HFF-Myc (cell line): Measurements from ENCODE around the gene ATAT1.
A peak's percentile ranks its signal among the peaks of the same experiment; 100 is the strongest.
"Not testable (repeated sequence)": the region's sequence is repeated elsewhere in the genome, so short reads cannot be mapped to it uniquely, and the experiment has no call there.

Experiments
- DNase-seq: peaks from one replicate; pipeline ENCODE4 v3.0.0-alpha.2; 2011; ENCODE audit warnings: low read depth; ENCODE audit errors: extremely low read depth
- H3K4me3 ChIP-seq: replicated peaks from 2 replicates; pipeline ENCODE4 v1.5.1; 2011; ENCODE audit warnings: low read depth, mild to moderate bottlenecking, control low read depth, low read length
- TF ChIP-seq, protein P1 (sequence below): IDR thresholded peaks from 2 replicates; pipeline ENCODE4 v1.5.1; 2012; ENCODE audit warnings: mild to moderate bottlenecking, low read depth, low read length, control low read depth; ENCODE audit errors: missing control alignments

The ATAT1 gene

GRCh38 chr6:30647242-30648116, 20.8 kb downstream of the ATAT1 start:
- TF ChIP-seq, protein P1, sequence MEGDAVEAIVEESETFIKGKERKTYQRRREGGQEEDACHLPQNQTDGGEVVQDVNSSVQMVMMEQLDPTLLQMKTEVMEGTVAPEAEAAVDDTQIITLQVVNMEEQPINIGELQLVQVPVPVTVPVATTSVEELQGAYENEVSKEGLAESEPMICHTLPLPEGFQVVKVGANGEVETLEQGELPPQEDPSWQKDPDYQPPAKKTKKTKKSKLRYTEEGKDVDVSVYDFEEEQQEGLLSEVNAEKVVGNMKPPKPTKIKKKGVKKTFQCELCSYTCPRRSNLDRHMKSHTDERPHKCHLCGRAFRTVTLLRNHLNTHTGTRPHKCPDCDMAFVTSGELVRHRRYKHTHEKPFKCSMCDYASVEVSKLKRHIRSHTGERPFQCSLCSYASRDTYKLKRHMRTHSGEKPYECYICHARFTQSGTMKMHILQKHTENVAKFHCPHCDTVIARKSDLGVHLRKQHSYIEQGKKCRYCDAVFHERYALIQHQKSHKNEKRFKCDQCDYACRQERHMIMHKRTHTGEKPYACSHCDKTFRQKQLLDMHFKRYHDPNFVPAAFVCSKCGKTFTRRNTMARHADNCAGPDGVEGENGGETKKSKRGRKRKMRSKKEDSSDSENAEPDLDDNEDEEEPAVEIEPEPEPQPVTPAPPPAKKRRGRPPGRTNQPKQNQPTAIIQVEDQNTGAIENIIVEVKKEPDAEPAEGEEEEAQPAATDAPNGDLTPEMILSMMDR = no peak
- no peak for DNase-seq
- peak overlapping the region; percentile 96 for H3K4me3 ChIP-seq

DNA sequence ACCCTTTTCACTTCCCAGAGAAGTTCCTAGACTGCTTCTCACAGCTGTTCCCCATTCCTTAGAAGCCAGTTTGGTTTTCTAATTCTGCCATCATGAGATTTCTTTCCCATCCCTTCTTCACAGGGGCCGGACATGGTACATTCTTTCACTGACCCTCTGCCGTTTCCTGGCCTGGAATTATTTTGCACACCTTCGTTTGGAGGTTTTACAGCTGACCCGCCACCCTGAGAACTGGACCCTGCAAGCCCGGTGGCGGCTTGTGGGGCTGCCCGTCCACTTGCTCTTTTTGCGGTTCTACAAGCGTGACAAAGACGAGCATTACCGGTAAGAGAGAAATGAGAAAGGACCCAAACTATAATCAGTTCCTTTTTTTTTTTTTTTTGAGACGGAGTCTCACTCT, 24.5 kb downstream of the ATAT1 start:
- H3K4me3 ChIP-seq = no peak overlapping the region
- TF ChIP-seq, protein P1 = no peak
- DNase-seq = no peak

DNA sequence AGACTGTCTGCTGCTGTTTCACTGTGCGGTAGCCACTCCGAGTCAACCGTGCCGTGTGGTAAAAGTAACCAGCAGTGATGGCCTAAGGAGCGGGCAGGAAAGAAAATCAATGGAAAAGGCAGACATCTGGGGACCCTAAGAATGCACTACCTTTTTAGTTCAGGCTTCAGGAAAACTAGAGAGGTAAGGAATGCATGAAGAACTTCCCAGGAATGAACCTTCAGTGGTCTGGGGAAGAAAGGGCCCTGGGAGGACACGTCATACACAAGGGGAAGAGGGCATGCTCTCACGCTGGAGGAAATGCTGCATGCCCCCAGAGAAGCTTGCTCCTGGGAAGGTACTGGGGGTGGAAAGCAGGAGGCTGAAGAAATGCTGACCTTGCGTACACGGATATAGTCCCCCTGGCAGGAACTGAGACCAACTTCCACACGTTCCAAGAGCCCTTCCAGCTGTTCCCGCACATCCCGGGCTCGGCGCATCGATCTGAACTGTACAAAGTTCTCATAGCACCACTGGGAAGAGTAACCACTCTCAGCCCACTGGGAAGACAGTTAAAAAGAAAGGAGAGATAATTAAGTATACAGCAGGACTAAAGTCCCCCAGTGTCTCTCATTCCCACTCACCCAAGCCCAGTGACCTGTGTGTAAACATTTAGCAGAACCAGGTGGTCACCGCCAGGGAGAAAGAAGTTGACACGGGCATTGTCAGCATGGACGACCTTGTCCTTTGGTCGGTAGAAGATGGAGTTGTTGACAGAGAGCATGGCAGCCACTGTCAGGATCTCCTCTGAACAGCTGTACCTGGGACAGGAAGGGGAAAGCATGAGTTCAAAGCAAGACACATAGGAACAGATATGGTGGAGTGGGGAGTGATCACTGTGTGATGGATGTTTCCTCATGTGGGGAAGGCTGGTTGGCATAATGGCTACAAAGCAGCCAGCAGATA, 28.4 kb downstream of the ATAT1 start:
- no peak for DNase-seq
- TF ChIP-seq, protein P1 = no peak
- H3K4me3 ChIP-seq = no peak overlapping the region

GRCh38 chr6:30655743-30656094, 29.0 kb downstream of the ATAT1 start:
- no peak overlapping the region for H3K4me3 ChIP-seq
- TF ChIP-seq, protein P1 = no peak
- DNase-seq = no peak

GRCh38 chr6:30656513-30656912, 29.8 kb downstream of the ATAT1 start:
- TF ChIP-seq, protein P1 = no peak
- no peak overlapping the region for H3K4me3 ChIP-seq
- DNase-seq = no peak

- TF ChIP-seq, protein P1 = no peak
- H3K4me3 ChIP-seq = no peak overlapping the region
- DNase-seq = no peak
Measured at GRCh38 chr6:30657454-30657853, 30.8 kb downstream of the ATAT1 start.

- not testable (repeated sequence) for DNase-seq, H3K4me3 ChIP-seq
Measured at GRCh38 chr6:30657922-30658321, 31.2 kb downstream of the ATAT1 start.
